ENCODE measurements around the gene MOB2.

The MOB2 gene

DNA sequence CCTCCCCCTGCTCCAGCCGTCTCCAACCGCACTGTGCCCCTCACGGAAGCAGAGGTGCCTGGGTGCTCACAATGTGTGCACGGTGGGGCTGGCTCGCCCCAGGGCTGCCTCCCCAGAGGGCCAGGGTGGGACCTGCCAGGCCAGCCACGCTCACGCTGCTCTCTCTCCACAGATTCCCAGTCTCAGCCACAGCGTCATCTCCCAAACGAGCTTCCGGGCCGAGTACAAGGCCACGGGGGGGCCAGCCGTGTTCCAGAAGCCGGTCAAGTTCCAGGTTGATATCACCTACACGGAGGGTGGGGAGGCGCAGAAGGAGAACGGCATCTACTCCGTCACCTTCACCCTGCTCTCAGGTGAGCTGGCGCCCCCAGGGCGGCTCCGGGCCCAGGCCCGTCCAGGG lies 30.4 kb downstream of the MOB2 start:
- no peak for ATAC-seq
- no peak for DNase-seq

DNA sequence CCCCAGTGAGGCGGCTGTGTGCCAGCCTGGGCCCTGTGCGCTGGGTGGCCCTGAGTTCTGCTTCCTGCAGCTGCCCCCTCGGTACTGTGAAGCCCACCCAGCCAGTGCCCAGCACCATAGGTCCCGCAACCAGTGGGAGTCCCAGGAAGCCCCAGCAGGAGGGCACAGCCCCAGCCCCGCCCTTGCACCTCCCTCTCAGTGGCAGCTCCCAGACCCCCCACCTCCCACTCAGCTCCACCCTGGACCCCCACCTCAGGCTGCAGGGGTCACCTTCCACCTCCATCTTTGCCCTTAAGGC lies 30.9 kb downstream of the MOB2 start:
- DNase-seq, result no peak
- ATAC-seq, result no peak

DNA sequence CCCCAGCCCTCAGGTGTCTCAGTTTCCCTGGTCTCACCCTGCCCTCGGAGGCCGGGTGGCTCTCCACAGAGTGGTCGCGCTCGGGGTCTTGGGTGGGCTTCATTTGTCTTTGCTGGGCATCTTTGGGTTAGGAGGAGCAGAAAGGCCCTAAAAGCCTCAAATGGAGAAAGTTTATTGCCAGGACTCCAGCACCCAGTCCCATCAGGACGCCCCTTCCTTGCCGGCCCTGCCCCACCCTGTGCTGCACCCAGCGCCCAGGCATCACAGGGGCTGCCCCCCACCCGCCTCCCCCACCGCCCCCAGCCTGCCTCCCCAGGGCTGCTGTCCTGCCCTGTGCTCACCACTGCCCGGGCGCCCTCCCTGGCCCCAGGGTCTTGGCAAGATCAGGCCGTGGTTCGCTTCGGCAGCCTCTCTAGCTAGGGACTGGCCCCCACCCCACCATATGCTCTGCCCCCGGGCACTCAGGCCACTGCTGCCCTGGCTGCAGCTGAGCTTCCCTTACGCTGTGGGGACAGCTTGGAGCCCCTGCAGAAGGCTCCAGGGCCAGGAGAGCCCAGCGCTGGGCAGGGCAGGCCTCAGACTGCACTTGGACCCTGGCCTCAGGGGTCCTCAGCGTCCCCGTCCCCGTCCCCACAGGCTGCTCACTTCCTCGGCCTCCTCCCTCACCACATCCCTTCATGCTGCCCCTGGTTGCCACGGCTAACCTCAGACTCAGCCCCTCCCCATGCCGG lies 31.4 kb downstream of the MOB2 start:
- no peak for ATAC-seq

DNA sequence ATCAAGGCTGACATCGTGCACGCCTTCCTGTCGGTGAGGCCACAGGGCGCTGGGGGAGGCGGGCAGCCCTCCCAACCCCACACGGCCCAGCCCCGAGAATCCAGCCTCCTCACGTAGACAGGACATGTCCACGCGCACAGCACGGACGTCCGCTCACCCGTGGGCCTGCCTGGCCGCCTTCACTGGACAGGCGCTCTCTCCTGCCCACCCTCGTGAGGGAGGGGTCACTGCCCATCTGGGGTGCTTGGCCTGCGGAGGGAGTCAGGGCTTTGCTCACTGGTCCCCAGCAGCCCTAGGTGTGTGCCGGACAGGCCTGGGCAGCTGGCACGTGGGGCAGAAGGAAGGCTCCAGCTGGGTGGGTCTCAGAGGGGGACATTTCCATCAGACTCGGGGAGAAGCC lies 32.0 kb downstream of the MOB2 start:
- DNase-seq (no peak), ATAC-seq (no peak)

More for the DNA sequence above, 31.4 kb downstream of the MOB2 start:
- DNase-seq, result no peak

DNA sequence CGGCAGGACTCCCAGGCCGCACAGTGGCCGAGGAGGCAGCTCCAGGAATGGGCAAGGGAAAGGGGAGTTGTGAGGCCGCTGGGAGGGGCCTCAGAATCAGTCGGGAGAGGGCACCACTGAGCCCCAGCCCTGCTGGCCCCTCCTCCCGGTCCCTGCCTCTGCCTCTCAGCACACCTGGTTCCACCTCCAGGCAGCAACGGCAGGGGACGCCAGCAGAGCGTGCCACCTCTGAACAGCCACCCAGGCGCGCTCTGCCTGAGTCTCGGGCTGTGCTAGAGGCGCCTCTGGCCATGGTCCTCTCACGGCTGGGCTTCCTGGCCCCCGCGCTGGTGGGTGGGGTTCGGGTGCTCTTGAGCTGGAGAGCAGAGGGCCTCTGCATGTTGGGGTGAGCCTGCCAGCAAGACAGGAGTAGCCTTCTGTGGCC lies 33.0 kb downstream of the MOB2 start:
- ATAC-seq, result no peak
- peak; percentile 11 for DNase-seq

DNA sequence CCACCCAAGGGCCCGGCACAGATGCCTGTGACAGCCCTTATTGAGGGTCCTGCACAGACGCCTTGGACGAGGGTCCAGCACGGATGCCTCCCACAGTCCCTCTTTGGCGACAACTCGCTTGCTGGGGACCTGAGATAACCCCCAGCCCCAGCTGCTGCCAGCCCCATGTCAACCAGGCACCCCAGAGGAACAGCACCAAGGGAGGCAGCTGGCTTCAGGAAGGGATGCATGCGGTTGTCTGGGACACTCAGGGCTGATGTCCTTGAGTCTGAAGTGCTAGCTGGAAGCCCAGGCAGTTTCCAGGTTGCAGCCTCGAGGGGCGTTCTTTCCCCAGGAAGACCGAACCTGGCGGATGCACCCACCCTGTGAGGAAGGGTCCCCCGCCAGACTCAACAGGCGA lies 33.8 kb downstream of the MOB2 start:
- DNase-seq, result no peak

DNA sequence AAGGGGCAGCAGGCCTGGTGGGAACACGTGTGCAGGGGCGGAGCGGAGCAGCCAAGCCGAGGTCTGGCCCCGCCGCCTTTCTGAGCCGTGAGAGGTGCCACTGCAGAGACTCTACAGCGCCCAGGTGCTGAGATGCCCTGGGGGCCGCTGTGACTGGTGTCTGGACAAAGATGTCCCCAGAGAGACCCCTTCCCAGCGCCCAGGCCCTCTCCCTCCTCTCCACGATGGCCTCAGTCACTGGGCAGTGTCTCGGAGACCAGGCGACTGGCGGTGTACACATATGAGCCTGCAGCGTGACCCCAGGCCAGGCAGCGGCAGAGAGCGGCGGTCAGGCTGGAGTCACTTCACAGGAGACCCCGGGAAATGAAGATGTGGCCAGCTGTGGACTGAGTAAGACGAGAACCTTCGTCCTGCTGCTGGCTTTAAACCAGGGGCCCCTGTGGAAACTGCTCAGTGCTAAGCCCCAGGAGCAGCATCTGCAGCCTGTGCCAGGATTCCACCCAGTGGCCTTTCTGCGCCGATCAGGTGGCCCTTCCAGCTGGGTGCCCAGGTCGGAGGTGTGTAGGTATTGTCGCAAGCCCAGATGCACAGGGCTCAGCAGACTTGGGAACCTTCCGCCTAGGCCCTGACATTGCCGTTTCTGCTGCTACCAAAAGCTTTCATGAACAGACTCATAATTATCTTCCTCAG lies 34.7 kb downstream of the MOB2 start:
- ATAC-seq (no peak), DNase-seq (no peak)

More for the DNA sequence above, 33.8 kb downstream of the MOB2 start:
- ATAC-seq, result no peak

DNA sequence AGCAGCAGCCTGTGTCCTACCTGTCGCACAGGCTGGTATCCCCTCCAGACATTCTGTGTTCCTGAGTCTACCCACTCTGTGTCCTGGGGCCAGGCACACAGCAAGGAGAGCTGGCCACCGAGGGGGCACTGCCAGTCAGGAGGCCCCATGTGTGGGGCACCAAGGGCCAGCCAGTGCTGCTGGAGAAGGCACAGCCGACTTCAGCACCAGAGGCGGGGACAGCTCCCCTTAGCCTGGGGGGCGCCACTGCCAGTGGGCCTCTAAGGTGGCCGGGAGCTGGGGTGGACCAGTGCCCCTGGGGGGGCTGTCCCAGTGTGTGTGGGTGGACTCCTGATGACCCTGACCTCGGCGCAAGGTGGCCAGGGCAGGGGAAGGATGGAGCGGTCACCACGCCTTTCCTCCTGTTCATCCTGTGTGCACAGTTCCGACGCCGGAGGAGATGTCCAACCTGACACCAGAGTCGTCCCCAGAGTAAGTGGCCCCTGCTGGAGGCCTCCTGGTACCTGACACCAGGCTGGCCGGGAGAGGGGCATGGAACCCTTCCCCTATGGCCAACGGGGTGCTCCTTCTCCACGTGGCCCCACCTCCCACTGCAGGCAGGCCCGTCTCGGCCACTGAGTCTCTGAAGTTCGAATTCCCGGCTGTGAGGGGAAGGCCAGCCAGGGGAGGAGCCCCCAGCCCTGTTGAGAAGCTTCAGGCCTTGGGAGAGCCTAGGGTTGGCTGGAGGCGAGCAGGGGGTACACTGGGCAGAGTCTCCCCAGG lies 35.4 kb downstream of the MOB2 start:
- ATAC-seq (no peak), DNase-seq (no peak)

DNA sequence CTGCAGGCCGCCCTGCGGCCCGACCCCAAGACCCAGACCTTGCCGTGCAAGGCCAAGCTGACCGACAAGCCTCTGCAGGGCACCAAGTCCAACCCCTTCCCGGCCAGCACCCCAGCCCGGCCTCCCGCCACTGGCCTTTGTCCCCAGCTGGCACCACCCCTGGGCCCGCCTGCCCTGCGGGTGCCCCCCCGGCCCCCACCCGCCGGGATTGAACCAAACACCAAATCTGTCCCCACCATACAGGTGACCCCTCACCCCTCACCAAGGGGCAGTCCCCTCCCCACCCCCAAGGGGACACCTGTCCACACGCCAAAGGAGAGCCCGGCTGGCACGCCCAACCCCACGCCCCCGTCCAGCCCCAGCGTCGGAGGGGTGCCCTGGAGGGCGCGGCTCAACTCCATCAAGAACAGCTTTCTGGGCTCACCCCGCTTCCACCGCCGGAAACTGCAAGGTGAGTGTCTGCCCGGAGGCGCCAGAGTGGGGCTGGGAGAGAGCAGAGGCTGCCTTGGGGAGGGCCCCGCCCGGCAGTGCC lies 36.2 kb downstream of the MOB2 start:
- ATAC-seq, result no peak
- DNase-seq, result no peak

DNA sequence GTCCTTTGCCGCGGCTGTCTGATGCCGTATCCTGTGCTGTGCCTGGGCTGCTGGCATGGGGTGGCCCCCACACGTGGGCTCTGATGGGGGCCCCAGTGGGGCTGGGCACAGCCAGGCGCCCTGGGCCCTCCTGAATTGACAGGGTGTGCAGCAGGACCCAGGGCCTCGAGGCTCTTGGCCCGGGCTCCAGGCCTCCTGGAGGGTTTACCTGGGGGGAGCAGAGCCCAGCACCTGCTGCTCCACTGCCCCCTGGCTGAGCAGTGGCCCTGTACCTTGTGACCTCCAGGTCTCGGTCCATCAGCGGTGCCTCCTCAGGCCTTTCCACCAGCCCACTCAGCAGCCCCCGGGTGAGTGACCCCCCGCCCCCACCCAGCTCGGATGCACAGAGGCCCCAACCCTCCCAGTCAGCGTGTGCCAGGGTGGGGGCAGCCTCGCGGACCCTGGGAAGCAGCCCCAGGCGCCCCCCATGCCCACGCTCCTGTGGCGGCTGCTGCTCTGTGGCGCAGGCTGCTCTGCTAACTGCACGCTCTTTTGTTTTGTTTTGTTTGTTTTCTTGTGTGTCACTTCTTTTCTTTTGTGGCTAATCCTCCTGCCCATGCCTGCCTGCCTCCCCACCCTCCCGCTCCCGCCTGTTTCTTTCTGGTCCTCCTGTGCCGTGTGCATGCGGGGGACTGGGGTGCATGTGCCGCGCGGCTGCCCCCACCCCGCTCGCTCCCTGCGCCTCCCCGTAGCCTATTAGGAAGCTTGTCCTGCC lies 36.9 kb downstream of the MOB2 start:
- ATAC-seq (no peak), DNase-seq (no peak)

DNA sequence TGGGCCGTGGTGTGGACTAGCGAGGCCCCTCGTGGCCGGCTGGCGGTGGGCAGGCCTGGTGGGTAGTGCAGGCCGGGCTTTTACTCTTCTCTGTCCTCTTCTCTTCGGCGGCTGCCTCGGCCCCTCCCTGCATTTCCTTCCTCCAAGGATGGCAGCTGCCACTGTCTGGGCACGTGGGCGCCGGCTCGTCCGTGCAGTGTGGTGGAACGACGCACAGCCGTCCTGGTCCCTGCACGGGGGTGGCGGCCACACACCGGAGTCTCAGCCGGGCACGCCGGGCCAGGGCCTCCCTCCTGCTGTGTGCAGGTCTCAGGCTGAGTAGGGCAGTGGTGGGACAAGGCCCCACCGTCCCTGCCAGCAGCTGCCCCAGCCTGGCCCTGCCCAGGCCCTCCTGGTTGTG lies 37.7 kb downstream of the MOB2 start:
- ATAC-seq, result no peak

DNA sequence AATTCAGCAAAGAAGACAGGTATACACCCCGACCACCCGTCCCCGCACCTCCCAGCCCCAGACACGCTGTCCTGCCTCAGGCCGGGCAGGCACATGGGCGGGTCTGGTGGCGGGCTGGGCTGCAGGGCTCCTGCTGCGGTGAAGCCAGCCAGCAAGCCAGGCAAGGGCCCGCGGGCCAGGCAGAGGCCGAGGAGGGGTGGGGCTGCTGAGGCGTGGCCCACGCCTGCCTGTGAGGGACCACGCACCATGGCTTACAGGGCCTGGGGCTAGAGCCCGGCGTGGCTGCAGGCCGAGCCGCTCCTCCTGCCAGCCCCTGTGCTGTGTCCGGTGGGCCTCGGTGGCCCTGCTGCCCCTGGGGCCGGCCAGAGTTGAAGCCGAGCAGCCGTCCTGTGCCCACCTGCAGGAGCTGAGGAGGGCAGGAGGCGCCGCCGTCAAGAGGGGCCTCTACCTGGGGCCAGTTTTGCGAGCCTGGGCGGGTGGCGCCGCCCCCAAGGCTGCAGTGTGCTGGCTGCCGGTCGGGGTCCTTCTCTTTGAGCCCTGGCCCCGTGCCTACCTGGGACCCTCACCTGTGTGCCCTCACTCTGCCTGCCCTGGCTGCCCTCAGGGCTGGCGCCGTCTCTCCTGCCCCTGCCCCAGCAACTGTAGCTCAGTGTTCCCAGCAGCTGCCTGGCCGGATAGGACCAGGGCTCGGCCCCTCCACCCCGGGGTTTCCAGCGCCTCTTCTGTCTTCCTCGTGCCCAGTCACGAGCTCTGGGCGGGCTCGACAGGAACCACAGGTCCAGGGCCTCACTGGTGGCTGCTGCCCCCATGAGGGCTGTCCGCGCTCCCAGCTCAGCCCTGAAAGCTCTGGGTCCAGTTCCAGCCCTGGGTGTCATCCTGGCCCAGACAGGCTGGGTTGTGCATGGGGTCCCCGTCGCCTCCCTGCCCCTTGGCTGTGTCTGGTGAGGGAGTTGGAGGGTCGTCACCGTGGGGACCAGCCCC lies 38.4 kb downstream of the MOB2 start:
- no peak for ATAC-seq

More for the DNA sequence above, 37.7 kb downstream of the MOB2 start:
- DNase-seq, result no peak

DNA sequence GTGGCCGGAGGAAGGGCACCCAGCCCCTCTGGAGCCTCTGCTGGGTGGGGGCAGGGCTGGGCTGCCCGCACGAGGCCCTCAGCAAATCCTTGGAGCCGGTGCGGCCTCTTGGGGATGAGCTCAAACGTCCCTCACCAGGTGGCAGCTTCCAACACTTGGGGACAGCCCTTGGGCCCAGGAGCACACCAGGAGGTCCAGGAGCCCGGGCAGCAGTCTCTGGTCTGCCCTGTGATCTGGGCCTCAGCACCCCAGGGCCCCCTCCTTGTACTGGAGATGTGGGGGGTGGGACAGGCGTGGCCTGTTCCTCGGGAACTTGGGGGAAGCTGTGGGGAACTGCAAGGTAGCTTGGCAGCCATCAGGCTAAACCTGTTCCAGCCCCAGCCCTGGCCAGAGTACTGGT lies 40.0 kb downstream of the MOB2 start:
- DNase-seq (no peak), ATAC-seq (no peak)

More for the DNA sequence above, 38.4 kb downstream of the MOB2 start:
- no peak for DNase-seq

DNA sequence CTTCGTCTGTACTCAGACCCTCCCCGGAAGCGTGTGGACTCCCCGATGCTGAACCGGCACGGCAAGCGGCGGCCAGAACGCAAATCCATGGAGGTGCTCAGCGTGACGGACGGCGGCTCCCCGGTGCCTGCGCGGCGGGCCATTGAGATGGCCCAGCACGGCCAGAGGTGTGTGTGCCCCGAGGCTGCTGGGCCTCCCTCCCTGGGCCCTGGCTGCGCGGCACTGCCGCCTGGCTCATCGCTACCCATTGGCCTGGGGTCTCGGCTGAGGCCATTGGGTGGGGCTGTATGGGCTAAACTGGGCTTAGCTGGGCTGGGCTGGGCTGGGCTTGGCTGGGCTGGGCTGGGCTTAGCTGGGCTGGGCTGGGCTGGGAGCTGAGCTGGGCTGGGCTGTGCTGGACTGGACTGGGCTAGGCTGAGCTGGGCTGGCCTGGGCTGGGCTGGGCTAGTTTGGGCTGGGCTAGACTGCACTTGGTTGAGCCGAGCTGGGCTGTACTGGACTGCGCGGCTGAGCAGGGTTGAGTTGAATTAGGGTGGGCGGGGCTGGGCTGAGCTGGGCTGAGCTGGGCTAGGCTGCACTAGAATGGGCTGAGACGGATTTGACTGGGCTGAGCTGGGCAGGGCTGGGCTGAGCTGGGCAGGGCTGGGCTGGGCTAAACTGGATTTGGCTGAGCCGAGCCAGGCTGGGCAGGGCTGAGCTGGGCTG lies 40.7 kb downstream of the MOB2 start:
- ATAC-seq, result no peak
- no peak for DNase-seq

DNA sequence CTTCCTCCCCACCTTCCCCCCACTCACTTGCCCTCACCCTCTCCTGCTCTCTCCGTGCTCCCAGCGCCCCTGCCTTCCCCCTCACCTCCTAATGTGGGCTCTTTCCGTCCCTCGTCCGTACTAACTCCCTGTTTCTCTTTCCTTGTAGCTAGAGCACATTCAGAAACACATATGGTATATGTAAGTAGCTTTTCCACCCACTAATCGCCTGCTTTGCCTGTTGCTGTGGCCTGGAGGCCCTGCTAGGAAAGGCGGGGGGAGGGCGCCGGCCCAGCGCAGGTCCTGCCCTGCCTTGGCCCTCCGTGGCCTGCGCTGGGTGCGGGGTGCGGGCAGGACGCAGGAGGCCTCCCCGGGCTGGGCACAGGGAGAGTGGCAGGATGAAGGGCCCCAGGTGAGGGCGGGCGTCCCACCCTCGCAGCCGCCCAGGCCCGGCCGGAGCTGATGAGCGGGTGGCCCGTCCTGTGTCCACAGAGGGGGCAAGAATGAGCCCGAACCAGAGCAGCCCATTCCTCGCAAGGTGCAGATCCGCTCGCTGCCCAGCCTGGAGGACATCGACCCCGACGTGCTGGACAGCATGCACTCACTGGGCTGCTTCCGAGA lies 41.7 kb downstream of the MOB2 start:
- DNase-seq (no peak), ATAC-seq (no peak)

DNA sequence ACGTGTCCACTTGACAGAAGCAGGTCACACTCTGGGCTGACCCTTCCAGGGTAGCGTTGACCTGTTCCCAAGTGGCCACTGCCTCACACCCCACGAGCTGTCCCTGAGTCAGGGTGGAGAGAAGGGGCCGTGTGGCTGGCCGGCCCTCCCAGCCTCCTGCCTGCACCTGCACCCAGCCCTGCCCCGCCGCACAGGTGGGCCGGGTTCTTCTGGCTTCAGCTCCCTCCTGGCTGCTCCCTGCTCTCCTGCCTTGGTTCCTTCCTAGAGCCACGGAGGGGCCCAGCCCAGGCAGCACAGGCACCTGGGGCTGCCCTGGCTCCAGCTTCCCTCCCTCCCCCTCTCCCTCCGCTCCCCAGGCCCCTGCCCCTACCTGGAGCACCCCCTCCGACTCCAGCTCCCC lies 42.3 kb downstream of the MOB2 start:
- DNase-seq (no peak), ATAC-seq (no peak)

DNA sequence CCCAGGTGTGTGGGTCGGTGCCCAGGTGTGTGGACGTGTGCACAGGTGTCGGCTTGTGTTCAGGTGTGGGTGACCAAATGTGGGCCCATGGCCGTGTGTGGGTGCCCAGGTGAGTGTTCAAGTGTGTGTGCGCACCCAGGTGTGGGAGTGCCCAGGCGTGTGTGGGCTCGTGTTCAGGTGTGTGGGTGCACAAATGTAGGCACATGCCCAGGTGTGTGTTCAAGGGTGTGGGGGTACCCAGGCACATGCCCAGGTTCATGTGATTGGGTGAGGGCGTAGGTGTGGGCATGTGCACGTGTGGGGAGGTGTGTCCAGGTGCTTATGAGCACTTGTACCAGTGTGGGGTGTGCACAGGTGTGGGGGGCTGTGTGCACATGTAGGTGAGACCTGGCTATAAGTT lies 42.8 kb downstream of the MOB2 start:
- ATAC-seq (no peak), DNase-seq (no peak)

DNA sequence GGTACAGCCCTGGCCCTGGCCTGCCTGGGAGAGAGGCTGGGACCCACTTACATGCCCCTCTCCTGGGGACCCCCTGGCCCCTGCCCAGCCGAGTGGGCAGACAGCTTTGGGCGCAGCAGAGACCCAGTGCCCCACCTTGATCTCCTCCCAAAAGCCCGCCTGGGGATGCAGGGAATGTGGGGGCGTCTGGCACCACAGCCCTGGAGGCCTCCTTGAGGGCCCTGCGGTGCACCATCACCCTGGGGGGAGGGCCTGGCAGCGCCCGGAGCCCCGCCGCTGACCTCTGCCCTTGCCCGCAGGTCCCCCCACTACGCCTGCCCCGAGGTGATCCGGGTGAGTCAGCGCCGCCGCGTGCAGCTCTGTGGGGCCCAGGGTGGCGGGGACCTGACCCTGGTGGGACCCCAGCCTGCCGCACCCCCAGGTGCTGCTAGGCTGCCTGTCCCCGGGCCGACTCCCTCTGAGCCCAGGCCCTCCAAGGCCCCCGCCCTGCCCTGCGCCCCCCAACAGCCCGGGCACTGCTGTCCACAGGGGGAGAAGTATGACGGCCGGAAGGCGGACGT lies 43.7 kb downstream of the MOB2 start:
- no peak for DNase-seq
- no peak for ATAC-seq

DNA sequence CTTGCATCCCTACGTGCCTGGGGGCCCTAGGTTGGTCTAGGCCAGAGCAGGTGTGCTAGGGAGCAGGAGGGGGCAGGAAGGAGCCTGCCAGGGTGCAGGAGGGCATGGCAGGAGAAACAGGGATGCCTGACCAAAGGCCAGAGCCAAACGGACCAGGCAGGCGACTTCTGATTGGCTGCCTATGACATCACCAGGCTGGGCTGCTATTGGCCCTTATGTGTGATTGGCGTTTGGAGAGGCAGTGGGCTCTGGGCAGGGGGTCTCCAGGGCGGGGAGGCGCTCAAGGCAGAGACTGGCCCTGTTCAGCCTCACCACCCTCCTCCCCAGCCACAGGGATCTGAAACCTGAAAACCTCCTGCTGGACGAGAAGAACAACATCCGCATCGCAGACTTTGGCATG lies 44.4 kb downstream of the MOB2 start:
- DNase-seq, result no peak
- no peak for ATAC-seq

DNA sequence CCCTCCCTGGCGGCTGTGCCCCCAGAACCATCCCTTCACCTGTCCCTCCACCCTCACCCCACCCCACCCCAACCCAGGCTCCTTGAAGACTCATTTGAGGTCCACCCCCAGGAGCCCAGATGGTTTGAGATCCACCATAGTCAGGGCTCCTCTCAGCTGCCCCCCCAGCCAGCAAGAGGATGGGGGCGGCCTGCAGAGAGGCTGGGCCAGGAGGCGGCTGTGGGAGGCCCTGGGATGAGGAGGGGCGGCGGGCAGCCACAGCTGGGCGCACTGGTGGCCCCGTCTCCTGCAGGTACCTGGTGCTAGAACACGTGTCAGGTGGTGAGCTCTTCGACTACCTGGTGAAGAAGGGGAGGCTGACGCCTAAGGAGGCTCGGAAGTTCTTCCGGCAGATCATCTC lies 46.1 kb downstream of the MOB2 start:
- no peak for ATAC-seq
- DNase-seq, result no peak

Data from stimulated activated naive CD8-positive, alpha-beta T cell treated with anti-CD3 and anti-CD28 coated beads, Interleukin-15, Interleukin-2, amounts not matched to agents 100 U/mL and 50 U/mL, for 24 hours (primary cell).